ENCODE measurements around the gene SYDE1.

SYDE1 gene

GRCh38 chr19:15122331-15123030 lies 15.3 kb downstream of the SYDE1 start:
- Histone ChIP-seq H4K20me1 (ENCODE audit: insufficient read depth, low read length) (peaks cover 12% of the 10 kb centered on the region; the same call in 1 of the 2 replicates), H3K27ac (ENCODE audit: low read length) (no peak overlapping the region), H3K9me3 (ENCODE audit: insufficient read depth, low read length, severe bottlenecking) (no peaks in the 10 kb centered on the region), H3K79me2 (ENCODE audit: insufficient read depth, low read length) (peaks cover 18% of the 10 kb centered on the region), H3K9ac (ENCODE audit: low read depth, low read length) (no peak overlapping the region), H3K4me3 (ENCODE audit: low read depth in 1 of 2, low read length in 2 of 2) (no peak overlapping the region), H2AFZ (ENCODE audit: low read depth, low read length) (no peak overlapping the region), H3K4me1 (ENCODE audit: insufficient read depth, low read length) (peaks cover 27% of the 10 kb centered on the region), H3K4me2 (ENCODE audit: insufficient read depth, low read length) (no peak overlapping the region), H3K27me3 (ENCODE audit: insufficient read depth, low read length, poor library complexity) (no peaks in the 10 kb centered on the region), H3K36me3 (ENCODE audit: insufficient read depth, low read length) (peaks cover 54% of the 10 kb centered on the region)
- TF ChIP-seq, protein P1, sequence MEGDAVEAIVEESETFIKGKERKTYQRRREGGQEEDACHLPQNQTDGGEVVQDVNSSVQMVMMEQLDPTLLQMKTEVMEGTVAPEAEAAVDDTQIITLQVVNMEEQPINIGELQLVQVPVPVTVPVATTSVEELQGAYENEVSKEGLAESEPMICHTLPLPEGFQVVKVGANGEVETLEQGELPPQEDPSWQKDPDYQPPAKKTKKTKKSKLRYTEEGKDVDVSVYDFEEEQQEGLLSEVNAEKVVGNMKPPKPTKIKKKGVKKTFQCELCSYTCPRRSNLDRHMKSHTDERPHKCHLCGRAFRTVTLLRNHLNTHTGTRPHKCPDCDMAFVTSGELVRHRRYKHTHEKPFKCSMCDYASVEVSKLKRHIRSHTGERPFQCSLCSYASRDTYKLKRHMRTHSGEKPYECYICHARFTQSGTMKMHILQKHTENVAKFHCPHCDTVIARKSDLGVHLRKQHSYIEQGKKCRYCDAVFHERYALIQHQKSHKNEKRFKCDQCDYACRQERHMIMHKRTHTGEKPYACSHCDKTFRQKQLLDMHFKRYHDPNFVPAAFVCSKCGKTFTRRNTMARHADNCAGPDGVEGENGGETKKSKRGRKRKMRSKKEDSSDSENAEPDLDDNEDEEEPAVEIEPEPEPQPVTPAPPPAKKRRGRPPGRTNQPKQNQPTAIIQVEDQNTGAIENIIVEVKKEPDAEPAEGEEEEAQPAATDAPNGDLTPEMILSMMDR (IDR thresholded peaks at IDR 0.05; ENCODE audit: borderline replicate concordance, extremely low read depth, low read length, poor library complexity, severe bottlenecking): no peak
- no peak for TF ChIP-seq EZH2 (IDR thresholded peaks at IDR 0.05; ENCODE audit: borderline replicate concordance, low read depth, low read length, severe bottlenecking)
- ATAC-seq (ENCODE audit: insufficient read depth, low read depth) (no peak), DNase-seq (no peak)

DNA sequence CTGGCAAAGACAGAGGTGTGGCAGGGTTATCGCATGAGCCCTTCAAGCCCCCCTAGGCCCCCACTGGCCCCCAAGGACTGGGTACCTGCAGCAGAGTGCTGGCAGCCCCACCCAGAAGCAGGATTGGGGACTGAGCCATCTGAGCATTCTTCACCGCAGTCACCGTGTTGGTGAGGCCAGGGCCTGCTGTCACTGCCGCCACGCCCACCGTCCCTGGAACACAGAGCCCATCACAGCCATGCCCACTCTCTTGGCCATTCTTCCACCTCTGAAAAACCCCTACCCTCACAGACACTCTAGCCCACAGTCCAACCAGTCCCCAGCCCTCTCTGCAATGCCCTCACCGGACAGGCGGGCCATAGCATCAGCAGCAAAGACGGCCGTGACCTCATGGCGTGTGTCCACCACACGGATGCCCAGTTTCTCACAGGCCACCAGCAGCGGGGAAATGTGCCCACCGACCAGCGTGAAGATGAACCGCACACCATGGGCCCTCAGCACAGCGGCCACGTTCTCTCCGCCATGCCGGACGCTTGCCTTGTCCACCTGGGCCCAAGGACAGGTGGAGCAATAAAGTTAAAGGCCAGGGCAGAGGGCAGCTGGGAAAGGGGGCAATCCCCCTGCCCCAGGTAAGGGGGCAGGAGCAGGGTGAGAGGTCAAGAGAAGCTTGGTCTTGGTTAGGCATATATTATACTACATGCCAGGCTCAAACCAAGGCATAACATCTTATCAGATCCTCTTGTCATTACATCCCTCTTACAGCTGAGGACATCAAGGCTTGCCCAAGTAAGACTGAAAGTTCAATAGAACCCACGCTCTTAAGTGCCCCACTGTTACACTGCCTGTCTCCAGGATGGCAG lies 16.1 kb downstream of the SYDE1 start:
- H3K4me3 ChIP-seq (ENCODE audit: low read depth in 1 of 2, low read length in 2 of 2): no peak overlapping the region
- H3K36me3 ChIP-seq (ENCODE audit: insufficient read depth, low read length): peaks cover 46% of the 10 kb centered on the region
- ATAC-seq (ENCODE audit: insufficient read depth, low read depth) (no peak), DNase-seq (no peak)
- H3K9me3 ChIP-seq (ENCODE audit: insufficient read depth, low read length, severe bottlenecking): no peaks in the 10 kb centered on the region
- H3K4me2 ChIP-seq (ENCODE audit: insufficient read depth, low read length): peak overlapping the region; percentile 89
- H2AFZ ChIP-seq (ENCODE audit: low read depth, low read length): no peak overlapping the region
- peaks cover 12% of the 10 kb centered on the region; the same call in 1 of the 2 replicates for H4K20me1 ChIP-seq (ENCODE audit: insufficient read depth, low read length)
- H3K79me2 ChIP-seq (ENCODE audit: insufficient read depth, low read length): peaks cover 18% of the 10 kb centered on the region
- peak overlapping the region; percentile 74; the same call in 1 of the 2 replicates for H3K9ac ChIP-seq (ENCODE audit: low read depth, low read length)
- H3K4me1 ChIP-seq (ENCODE audit: insufficient read depth, low read length): peaks cover 27% of the 10 kb centered on the region
- no peaks in the 10 kb centered on the region for H3K27me3 ChIP-seq (ENCODE audit: insufficient read depth, low read length, poor library complexity)
- TF ChIP-seq, protein P1 (IDR thresholded peaks at IDR 0.05; ENCODE audit: borderline replicate concordance, extremely low read depth, low read length, poor library complexity, severe bottlenecking): no peak
- TF ChIP-seq EZH2 (IDR thresholded peaks at IDR 0.05; ENCODE audit: borderline replicate concordance, low read depth, low read length, severe bottlenecking): no peak
- H3K27ac ChIP-seq (ENCODE audit: low read length): 0 out of 2 replicates have a peak overlapping the region, but pooled peaks have one; percentile 90

DNA sequence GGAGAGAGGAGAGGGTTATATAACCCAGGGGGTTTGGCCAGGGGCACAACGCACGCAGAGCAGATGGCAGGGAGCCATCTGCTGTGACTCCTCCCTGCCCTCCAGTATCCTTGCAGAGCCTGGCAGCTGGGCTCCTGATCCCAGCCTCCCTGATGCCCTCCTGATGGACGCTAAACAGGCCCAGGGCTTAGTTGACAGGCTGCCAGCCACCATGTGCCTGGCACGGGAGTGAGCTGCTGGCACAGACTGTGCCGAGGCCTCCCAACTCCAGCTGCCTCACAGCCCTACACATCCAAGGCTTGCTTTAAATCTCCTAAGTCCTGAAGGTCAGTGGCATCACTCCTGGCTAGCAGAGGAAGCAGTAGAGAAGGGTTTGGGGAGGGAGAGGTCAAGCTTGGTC lies 16.7 kb downstream of the SYDE1 start:
- Histone ChIP-seq H3K9me3 (ENCODE audit: insufficient read depth, low read length, severe bottlenecking) (no peaks in the 10 kb centered on the region), H3K79me2 (ENCODE audit: insufficient read depth, low read length) (peaks cover 18% of the 10 kb centered on the region), H3K36me3 (ENCODE audit: insufficient read depth, low read length) (peaks cover 39% of the 10 kb centered on the region), H3K4me1 (ENCODE audit: insufficient read depth, low read length) (peaks cover 27% of the 10 kb centered on the region), H3K4me3 (ENCODE audit: low read depth in 1 of 2, low read length in 2 of 2) (peak overlapping the region in 1 of 2 experiments; percentile 85; a peak in 1 of 4 replicates), H2AFZ (ENCODE audit: low read depth, low read length) (no peak overlapping the region), H3K27me3 (ENCODE audit: insufficient read depth, low read length, poor library complexity) (no peaks in the 10 kb centered on the region), H3K27ac (ENCODE audit: low read length) (peak overlapping the region; percentile 90), H3K4me2 (ENCODE audit: insufficient read depth, low read length) (peak overlapping the region; percentile 89), H3K9ac (ENCODE audit: low read depth, low read length) (peak overlapping the region; percentile 74), H4K20me1 (ENCODE audit: insufficient read depth, low read length) (peaks cover 12% of the 10 kb centered on the region; the same call in 1 of the 2 replicates)
- DNase-seq (no peak), ATAC-seq (ENCODE audit: insufficient read depth, low read depth) (no peak)
- no peak for TF ChIP-seq EZH2 (IDR thresholded peaks at IDR 0.05; ENCODE audit: borderline replicate concordance, low read depth, low read length, severe bottlenecking)
- TF ChIP-seq, protein P1 (IDR thresholded peaks at IDR 0.05; ENCODE audit: borderline replicate concordance, extremely low read depth, low read length, poor library complexity, severe bottlenecking): no peak

Measured in DND-41 (cell line).